GM19438 (cell line): ENCODE measurements around the gene TMEM134.
"Not testable (repeated sequence)": the region's sequence is repeated elsewhere in the genome, so short reads cannot be mapped to it uniquely, and the experiment has no call there.

Experiments used
- ATAC-seq: cut with Tn5 transposase; IDR thresholded peaks from one replicate; pipeline ENCODE4 v1.9.1; 2021; ENCODE audit warnings: low read depth; ENCODE audit not compliant: unreplicated experiment

Gene TMEM134, protein sequence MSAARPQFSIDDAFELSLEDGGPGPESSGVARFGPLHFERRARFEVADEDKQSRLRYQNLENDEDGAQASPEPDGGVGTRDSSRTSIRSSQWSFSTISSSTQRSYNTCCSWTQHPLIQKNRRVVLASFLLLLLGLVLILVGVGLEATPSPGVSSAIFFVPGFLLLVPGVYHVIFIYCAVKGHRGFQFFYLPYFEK

DNA sequence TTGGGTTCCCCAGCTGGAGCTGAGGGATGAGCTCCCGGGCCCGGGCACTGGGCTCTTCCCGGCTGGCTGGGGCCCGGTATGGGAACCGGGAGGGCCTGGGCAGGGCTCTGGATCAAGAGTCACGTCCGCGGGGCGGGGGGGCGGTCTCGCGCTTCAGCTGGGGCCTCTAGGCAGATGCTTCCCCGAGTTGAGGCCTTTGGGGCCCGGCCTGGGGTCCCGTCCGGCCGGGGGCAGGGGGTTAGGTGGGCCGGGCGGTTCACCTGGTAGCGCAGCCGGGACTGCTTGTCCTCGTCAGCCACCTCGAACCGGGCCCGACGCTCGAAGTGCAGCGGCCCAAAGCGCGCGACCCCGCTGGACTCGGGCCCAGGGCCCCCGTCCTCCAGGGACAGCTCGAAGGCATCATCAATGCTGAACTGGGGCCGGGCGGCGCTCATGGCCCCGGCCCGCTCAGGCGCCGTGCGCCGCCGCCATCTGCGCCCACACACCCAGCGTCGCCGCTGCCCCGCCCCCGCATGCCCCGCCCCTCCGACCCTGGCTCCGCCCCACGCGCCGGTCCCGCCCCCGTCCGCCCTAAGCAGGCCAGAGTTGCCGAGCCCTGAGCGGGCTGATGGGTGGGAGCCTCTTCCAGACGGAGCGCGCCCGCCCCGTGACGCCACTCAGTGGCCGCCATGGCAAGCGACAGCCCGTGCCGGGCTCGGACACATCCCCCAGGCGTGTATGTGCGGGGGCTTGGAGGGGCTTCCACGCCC, at the start of gene TMEM134:
TSS of gene TMEM134 (minus strand) at position 493 of the 749 bp plus-strand sequence. CDS start at position 434, 59 bp downstream.
- peak; percentile 55 for ATAC-seq

DNA sequence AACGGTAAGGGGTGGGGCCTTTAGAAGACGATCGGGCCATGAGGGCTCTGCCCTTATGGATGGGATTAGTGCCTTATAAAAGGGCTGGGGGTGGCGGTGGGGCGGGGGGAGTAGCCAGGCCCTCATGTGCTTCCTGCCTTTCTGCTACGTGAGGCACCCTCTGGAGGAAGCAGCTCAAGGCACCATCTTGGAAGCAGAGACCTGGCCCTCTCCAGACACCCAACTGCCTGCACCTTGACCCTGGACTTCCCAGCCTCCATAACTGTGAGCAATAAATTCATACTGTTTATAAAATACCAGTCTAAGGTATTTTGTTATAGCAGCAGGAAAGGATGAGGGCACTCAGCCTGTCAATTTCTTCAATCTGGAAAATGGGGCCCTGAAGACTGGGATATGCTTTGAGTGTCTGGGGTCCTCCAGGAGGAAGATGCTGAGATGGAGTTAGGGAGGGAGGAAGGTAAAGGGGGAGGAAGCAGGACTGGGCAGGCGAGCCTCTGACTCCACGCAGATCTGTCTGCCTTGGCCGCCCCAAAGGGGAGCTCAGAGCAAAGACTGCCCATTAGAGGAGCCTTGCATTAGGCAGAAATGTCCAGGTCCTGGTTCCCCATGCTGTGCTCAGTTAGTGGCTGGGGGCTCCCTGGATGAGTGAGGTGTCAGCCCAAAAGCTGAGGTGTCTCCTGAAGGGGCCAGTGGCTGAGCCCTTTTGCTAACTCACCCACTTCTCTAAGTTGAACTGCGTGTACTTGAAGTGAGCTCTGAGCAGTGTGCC, 48.9 kb upstream of the TMEM134 start:
- no peak for ATAC-seq

DNA sequence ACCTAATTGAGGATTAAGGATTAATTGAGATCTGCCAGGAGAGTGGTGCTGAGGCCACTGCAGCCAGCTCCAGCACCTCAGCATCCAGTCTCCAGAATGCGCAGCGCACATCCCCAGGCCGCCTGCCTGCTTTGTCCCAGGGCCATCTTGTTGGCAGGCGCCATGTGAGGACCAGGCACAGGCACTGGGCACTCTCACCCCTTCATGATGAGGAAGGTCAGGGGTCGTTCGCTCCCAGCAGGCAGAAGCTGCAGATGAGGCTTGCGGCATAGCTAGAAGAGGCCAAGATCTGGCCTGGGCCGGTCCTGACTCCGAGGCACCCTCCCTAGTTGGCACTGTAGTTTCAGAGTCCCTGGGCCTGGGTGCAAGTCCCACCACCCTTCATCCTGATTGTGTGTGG, 47.8 kb upstream of the TMEM134 start:
- no peak for ATAC-seq

GRCh38 chr11:67514116-67514515, 45.1 kb upstream of the TMEM134 start:
- no peak for ATAC-seq

DNA sequence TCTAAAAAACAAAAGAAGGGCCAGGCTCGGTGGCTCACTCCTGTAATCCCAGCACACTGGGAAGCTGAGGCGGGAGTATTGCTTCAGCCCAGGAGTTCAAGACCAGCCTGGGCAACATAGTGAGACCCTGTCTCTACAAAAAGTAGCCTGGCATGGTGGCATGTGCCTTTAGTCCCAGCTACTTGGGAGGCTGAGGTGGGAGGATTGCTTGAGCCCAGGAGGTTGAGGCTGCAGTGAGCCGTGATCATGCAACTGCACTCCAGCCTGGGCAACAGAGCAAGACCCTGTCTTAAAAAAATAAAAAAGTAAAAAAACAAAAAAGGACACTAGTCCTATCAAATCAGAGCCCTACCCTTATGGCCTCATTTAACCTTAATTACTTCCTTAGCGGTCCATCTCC, 42.5 kb upstream of the TMEM134 start:
- not testable (repeated sequence) for ATAC-seq

- ATAC-seq, result no peak
Measured at GRCh38 chr11:67510023-67510345, 40.9 kb upstream of the TMEM134 start.

DNA sequence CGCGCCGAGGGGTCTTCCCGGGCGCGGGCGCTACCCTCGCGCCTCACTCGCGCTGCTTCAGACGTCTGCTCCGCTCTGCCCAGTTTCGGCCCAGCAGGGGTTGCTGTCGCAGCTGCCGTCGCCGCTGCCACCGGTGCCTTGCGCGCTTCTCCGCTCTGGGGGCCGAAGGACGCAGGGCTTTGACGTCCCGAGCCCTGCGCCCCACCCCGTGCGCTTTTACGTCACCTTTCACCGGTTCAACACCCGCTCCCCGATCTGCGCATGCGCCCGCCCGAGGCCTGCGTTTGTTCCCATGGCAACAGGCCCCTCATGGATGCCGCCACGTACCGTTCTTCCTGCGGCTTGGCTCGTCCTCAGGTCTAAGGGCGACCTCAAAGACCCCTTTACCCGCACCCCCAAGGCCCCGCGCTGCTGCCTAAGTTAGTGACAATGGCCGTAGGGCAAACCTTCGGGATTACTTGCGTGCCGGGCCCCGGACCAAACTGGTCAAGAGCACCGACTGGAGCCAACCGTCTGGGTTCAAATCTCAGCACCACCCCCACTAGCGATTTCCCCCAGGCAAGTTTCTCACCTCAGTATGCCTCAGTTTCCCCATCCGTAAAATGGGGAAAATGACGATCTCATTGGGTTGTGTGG, 39.6 kb upstream of the TMEM134 start:
- ATAC-seq, result peak; percentile 35

DNA sequence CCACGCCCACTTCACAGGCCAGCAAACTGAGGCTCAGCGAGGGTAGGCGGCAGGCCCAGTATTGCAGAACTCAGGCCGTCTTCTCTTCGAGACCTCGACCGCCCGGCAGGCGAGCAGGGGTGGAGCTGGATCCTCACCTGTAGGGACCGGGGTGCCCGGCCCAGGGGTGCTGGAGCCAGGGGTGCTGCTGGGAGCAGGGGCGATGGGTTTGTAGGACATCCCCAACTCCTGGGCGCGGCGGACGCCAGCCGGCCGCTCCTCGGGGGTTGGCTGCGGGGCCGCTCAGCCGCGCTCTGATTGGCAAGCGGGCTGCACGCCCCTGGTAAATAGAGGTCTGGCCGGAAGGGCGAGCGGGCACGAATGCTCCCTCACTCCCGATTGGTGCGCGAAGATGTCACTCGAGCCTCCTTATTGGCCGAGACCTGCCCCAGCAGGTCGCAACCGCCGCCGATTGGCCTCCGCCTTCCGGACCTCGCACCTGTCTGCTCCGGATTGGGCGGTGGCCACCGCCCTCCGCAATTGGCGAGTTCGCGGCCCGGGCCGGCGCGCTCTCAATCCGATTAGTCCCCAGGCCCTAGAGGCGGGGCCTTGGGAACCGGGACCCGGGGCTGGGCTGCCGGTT, 38.9 kb upstream of the TMEM134 start, which contains the start of gene CDK2AP2:
TSS of gene CDK2AP2 (minus strand) at position 299 of the 622 bp plus-strand sequence. CDS start at position 219, 80 bp downstream.
- ATAC-seq, result peak; percentile 59

DNA sequence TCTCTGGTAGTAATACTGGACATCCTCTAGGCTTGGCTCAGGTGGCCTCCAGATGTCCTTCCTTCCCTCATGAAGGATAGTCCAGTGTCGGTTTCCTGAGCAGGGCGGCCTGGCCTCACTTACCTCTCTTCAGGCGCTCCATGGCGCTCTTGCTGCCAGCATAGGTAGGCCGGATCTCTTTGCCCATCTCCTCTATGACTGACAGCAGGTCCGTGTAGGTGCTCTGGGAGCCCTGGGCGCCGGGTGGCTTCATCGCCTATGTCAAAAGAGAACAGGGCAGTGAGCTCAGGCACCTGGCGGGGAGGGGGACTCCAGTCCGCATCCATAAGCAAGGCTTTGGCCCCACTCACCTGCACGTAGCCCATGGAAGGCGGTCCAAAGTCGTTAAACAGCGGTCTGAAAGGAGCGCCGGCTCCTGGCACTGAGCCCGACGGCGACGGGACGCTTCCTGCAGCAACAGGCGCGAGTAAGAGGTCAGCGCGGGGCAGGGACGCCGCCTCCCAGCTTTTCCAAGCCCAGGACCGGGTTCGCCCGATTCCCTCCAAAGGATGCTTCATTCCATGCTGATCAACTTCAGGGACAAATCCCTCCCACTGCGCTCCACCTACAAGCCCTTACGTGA, 38.3 kb upstream of the TMEM134 start:
- no peak for ATAC-seq

DNA sequence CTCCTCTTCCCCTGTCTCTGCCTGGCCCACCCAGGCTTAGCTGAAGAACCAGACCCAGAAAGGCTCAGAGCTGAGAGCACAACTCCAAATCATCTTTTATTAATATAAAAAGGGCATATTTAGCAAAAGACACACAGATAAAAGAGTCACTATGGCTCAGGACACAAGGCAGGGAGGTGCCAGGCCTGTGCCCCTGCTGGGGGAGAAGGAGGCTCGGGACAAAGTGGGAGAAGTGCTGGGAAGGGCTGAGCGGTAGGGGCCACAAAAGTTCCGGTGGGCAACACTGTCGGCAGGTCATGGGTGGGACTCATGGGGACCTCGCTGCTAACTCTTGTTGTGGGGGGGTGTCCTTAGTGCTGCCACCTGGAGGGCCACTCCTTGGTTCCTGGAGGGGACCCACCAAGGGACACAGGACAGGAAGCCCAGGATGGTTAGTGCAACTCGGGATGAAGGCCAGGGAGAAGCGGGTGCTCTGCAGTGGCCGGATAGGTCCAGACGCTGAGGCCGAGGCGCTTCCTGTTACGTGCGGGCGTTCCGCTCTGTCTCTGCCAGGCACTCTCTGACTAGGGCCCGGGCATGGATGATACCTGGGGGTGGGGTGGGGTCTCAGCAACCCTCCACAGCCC, 37.5 kb upstream of the TMEM134 start:
- no peak for ATAC-seq

DNA sequence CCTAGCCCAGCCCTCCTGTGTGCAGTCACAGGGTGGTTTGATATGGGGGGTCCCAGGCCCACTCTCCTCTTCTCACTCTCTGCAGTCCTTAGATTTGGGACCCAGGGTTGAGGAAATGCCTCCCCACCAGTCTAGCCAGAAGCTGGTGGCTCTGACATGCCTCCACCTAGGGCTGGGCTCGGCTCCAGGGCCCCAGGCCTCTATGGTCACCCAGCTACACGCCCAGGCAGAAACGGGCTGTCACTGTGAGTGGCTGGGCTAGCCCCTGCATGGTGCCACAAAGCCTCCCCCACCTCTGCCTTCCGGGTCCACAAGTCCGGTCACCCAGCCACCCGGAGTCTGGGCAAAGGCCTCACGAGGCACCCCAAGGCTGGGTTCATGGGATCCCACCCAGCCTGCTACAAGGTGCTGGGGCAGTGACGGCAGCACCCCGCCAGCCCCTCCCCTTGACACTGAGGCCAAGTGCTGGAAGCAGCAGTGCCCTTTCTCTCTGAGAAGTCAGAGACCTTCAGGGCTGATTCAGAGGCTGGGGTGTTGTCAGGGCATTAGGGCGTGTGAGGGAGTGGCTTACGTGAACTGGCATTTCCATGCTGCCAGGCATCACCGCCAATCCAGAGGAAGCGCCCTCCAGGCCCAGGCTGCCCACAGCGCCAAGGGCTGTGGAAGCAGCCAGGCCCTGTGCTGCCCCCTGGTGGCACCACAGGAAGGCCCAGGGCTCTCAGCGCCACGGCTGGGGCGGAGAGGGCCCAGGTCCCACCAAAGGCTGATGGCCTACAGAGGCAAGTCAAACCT, 36.8 kb upstream of the TMEM134 start:
- ATAC-seq, result no peak

- ATAC-seq, result peak; percentile 21
Measured at GRCh38 chr11:67504950-67505581, 36.0 kb upstream of the TMEM134 start, which contains the start of gene PITPNM1. Gene PITPNM1 (minus strand): TSS chr11:67505363. CDS start chr11:67504180, 1,183 bp downstream.

GRCh38 chr11:67504005-67504949, 35.2 kb upstream of the TMEM134 start:
- ATAC-seq, result no peak

DNA sequence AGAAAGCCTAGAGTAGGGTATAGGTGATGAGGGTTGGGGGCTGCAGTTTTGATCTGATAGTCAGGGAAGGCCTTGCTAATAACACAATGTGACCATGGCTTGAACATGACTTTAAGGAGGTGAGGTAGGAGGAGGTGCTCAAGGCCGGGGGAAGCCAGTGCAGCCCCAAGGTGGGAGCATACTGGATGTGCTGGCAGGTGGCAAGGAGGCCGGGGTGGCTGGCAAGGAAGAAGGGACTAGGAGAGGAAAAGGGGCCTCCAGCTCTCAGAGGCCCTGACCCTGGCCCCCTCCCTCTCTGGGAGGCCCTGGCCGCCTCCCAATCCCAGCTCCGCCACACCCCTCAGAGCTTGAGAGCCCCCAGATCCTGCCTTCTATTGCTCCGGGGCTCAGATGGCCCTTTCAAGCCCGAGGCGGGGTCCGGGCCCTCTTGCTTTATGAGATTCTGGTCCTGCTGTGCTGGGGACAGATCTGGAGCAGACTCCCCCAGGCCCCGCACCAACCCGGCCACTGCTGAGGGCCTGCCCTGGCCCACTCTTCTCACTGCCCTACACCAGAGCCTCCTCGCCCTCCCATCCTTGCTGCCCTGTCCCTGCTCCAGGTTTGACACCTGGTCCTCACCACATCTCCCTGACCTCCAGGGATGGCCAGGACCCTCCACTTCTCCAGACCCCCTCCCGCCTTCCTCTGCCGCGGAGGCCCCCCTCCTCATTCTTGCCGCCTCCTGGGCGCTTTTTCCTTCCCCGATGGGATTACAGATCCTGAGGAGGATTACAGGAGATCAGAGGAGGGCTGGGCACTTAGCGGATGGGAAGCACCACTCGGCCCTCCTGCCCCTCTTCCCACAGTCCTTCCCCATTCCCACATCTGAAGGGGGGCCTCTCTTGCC, 34.3 kb upstream of the TMEM134 start:
- no peak for ATAC-seq

DNA sequence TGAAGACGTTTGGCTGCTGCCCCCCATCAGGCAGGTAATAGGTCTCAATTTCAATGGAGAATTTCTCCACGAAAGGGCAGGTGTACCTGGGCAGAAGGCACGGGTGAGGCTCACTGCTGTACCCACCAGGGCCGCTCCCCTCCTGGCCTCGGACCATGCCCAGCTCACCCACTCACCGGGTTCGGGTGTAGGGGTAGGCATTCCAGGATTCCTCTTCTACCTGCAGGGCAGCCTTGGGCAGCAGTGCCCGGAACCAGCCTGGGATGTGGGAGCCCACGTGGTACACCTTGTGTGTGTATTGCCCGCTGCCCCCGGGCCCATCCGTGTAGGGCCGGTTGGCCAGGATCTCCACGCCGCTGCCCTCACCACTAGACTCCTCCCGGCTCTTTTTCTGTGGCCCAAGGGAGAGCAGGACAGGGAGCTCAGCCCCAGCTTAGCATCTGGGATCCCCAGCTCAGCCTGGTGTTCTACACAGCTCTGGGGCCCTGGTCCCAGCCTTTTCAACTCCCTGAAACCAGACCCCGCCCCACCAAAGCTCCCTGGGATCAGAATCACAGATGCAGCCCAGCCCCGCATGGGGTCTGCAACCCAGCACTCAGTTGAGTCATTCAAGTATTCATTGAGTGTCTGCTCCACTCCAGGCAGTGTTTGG, 33.4 kb upstream of the TMEM134 start:
- ATAC-seq, result no peak

DNA sequence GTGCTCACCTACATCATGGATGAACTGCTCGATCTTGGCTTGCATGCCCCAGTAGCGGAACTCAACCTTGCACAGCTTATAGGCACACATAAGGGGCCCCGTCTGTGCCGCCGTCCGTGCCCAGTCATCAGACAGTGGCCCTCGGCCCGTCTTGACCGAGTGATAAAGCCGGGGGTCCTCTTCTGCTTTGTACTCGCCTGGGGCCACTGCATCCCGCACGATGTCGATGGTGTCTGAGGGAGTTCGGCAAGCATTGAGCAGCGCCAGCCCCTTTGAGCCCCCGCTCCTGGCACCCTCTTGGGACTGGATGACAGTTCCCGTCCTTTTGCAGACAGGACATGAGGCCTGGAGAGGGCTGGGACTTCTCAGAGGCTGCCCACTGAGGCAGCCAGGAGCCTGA, 32.8 kb upstream of the TMEM134 start:
- ATAC-seq, result no peak
